GM21786 (cell line): ENCODE results near the gene DUSP8.
A peak's percentile ranks its signal among the peaks of the same experiment; 100 is the strongest.
"Not testable (repeated sequence)": the region's sequence is repeated elsewhere in the genome, so short reads cannot be mapped to it uniquely, and the experiment has no call there.

Experiments used
- ATAC-seq: cut with Tn5 transposase; IDR thresholded peaks from one replicate; pipeline ENCODE4 v1.9.1; 2021; ENCODE audit not compliant: unreplicated experiment

DUSP8 gene, protein sequence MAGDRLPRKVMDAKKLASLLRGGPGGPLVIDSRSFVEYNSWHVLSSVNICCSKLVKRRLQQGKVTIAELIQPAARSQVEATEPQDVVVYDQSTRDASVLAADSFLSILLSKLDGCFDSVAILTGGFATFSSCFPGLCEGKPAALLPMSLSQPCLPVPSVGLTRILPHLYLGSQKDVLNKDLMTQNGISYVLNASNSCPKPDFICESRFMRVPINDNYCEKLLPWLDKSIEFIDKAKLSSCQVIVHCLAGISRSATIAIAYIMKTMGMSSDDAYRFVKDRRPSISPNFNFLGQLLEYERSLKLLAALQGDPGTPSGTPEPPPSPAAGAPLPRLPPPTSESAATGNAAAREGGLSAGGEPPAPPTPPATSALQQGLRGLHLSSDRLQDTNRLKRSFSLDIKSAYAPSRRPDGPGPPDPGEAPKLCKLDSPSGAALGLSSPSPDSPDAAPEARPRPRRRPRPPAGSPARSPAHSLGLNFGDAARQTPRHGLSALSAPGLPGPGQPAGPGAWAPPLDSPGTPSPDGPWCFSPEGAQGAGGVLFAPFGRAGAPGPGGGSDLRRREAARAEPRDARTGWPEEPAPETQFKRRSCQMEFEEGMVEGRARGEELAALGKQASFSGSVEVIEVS

GRCh38 chr11:1572197-1573076 lies at the start of gene DUSP8:
TSS of gene DUSP8 (minus strand) at chr11:1572271. CDS start at chr11:1565826, 6,445 bp downstream.
- no peak for ATAC-seq

DNA sequence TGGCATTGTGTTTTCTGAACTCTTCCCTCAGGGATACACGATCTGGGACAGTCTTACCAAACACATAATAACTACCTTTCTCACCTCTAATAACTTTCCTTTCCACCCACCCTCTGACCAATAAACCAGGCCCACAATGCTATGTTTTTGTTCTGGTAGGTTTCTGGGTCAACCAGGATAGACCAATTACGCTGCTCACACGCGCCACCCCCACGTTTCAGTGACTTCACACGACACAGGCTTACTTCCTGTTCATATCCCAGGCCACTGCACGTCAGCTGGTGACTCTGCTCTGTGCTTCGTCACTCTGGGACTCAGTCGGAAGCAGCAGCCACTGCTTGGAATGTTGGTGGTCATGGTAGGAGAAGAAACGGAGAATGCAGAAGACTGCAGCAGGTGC lies 47.4 kb upstream of the DUSP8 start:
- no peak for ATAC-seq

DNA sequence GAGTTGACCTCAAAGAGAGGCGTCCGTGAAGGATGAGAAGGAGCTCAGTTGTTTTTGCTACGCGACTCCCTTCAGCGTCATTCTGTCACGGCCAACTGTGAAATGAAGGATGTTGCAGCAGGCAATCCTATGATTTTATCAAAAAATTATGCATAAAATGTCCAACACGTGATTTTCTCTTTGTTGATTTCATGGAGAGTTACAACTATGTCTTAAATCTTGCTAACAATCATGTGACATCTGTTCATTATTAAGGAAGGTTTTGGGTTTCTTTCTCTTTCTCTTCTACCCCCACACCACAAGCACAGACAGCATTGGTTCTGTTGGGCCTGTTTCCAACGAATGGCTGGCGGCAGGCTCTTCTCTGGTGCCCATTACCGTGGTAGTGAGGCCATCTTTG lies 46.2 kb upstream of the DUSP8 start:
- ATAC-seq: no peak

DNA sequence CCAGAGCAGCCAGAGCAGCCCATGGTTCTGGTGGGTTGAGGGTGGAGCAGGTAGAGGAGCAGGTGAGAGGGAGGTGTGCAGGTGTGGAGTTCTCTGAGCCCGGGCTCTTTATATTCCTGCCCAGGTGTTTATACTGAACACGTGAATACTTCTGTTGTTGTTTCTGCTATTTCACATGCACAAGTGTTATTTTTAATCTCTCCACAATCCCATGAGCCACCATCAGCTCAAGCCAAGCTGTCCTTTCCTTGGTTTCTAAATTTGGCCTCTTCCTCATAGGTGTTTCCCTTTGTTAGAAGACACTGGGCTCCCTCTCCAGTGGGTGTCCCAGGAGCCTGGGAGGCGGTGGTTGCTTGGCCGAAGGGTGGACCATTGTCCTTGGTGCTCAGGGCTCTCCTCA lies 36.3 kb upstream of the DUSP8 start, which contains the start of gene KRTAP5-3:
Gene KRTAP5-3 (minus strand): TSS at position 101 of the 400 bp plus-strand sequence. CDS start 78 bp downstream, at position 23.
- ATAC-seq: no peak

- not testable (repeated sequence) for ATAC-seq
These were observed 35.8 kb upstream of the DUSP8 start for GRCh38 chr11:1607901-1608300.

DNA sequence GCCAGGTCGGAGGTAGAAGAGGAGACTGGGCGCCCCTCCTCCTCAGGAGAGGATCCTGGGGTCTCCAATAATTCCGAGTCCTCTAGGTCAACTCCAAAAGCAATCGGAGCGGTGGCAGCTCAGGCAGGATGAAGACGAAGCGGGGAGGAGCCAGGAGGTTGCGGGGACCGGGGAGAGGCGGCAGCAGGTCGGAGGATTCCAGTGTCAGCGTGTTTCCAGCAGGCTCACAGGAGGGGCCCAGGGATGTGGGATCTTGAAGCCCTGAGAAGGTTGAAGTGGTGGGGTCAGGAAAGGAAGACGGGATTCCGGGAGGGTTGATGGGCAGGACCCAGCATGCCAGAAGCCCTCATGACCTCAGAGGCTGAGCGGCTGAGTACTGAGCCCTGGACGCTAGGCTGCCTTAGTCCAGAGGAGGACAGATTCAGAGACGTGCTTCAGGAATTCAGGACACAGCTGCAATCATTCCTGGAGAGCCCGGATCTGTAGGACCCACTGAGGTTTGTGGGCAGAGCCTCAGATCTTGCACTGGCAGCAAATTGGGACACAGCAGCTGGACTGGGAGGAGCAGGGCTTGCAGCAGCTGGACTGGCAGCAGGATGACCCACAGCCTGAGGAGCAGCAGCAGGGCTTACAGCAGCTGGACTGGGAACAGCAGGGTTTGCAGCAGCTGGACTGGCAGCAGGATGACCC lies 35.2 kb upstream of the DUSP8 start:
- ATAC-seq: not testable (repeated sequence)

GRCh38 chr11:1605923-1606322 lies 33.9 kb upstream of the DUSP8 start:
- peak; percentile 99 for ATAC-seq

GRCh38 chr11:1604711-1605110 lies 32.6 kb upstream of the DUSP8 start:
- ATAC-seq: no peak

- ATAC-seq: no peak
These were observed 32.1 kb upstream of the DUSP8 start for GRCh38 chr11:1604181-1604580.

GRCh38 chr11:1603629-1604028 lies 31.6 kb upstream of the DUSP8 start:
- ATAC-seq: no peak

- ATAC-seq: not testable (repeated sequence)
These were observed 29.6 kb upstream of the DUSP8 start for GRCh38 chr11:1601663-1602062.

DNA sequence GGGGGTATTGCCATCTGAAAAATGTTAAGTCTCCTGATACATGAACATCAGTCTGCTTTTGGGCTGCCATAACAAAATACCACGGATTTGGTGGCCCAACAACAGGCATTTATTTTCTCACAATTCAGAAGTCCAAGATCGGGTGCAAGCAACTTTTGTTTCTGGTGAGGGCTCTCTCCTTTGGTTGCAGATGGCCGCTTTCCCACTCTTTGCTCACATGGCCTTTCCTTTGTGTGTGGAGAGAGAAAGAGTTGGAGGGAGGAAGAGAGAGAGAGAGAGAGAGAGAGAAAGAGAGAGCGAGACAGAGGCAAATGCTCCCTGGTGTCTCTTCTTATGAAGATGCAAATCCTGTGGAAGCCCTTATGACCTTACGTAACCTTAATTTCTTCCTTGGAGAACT lies 28.6 kb upstream of the DUSP8 start:
- no peak for ATAC-seq

- ATAC-seq: no peak
These were observed 26.7 kb upstream of the DUSP8 start for GRCh38 chr11:1598816-1599215.

DNA sequence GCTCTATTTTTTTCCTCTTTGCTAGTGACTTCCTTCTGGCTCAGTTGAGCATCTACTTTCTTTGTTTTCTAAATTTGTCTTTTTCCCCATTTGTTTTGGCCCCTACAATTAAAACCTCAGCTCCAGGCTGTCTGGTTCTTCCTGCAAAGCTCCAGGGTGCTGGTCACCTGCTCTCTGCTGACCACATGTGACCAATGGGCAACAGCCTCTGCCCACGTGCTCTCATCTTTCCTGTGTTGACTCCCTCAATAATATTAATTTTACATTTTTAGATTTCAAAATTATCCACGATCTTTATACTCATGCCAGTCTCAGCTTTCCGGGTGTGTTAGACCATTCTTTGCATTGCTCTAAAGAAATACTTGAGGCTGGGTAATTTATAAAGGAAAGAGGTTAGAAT lies 26.3 kb upstream of the DUSP8 start:
- not testable (repeated sequence) for ATAC-seq

- ATAC-seq: no peak
These were observed 25.9 kb upstream of the DUSP8 start, which contains the start of gene KRTAP5-2 for GRCh38 chr11:1597994-1598380. TSS of gene KRTAP5-2 (minus strand) at chr11:1598294. CDS start at chr11:1598250, 44 bp downstream.

DNA sequence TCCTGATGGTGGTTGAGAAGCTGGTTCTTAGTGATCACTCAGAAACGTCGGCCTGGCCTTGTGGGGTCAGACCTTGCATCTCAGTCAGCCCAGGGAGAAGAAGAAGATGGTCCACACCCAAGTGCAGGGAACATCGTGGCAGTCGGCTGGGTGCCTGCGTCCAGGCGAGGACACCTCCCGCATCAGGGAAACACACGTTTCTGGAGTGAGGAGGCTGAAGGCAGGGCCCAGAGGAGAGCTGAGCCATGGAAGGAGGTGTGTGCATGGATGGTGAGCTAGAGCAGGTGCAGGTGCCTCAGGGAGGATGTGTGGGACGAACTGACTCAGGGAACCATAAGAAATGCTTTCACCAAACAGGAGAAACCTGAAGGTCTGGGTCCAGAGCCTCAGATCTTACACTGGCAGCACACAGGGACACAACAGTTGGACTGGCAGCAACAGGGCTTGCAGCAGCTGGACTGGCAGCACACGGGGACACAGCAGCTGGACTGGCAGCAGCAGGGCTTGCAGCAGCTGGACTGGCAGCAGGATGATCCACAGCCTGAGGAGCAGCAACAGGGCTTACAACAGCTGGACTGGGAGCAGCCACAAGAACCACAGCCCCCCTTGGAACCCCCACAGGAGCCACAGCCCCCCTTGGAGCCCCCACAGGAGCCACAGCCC lies 25.4 kb upstream of the DUSP8 start:
- no peak for ATAC-seq

DNA sequence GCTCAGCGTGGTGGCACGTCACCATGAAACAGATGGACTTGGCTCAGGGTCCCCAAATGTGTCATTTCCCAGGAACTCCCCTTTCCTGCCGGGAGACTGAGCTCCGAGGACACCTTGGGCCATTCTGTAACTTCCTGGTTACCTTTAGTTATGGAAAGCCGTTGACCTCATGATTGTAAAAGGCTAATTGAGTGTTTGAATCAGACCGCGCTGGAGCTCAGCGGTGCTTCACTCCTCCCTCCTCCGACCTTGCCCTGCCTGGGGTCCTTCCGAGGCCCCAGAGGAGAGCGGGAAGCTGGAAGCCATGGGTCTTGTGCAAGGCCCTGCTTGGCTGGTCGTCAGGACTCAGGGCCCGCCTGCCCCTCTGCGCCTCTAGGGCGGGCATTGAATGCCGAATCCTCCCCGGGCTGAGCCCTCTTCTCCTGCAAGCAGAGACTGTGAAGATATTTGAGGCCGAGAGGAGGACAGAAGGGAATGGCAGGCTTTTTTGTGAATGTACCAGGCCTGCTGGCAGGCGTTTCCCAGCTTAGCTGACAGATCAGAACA lies 24.6 kb upstream of the DUSP8 start:
- ATAC-seq: not testable (repeated sequence)

DNA sequence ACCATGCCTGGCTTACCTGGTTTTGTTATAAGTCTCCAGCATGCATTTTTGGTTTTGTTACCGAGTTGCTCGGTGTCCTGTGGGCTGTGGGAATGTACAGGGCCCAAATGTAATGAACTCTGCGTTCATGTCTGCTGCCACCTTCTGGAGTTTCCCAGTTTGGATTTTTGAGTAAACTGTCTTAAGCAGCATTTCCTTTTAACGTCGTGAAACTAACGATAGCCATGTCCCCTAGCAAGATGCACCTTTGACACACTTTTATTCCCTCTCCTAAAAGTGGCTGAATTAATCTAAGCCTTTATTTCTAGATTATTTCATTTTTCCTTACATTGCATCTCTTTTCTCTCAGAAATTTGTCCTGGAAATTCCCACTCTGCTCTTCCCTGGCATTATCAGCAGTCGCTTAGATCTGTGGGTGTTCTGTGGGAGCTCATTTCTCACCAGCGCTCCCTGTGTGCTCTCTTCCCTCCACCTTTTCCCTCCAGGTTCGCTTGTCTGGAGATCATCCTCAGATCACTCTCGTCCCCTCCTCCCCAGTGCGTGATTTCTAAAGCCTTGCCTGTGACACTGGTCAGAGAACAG lies 24.0 kb upstream of the DUSP8 start:
- ATAC-seq: not testable (repeated sequence)

- ATAC-seq: no peak
These were observed 20.6 kb upstream of the DUSP8 start for GRCh38 chr11:1592628-1593027.
